ENCODE results near the gene HSF2. TPM values are rescaled to one million over a fixed set of nuclear protein-coding genes. Genes with fewer than 3 reads are reported as not detected.

HSF2 gene
- polyA plus RNA-seq, 2 of the 4 experiments (the other 2 are of a cell fraction), result 9.2 to 25.9 TPM

- TF ChIP-seq E2F6 (IDR thresholded peaks at IDR 0.05; ENCODE audit: borderline replicate concordance, low read depth) (no peak), POLR2AphosphoS2 (conservative IDR thresholded peaks at IDR 0.05; ENCODE audit: low read length) (no peak), RAD21 (conservative IDR thresholded peaks at IDR 0.05 in 1 of 2, IDR thresholded peaks at IDR 0.05 in 1 of 2) (no peak), RFX5 (IDR thresholded peaks at IDR 0.05) (no peak), FOSL2 (IDR thresholded peaks at IDR 0.05) (no peak), FOSL2 (CRISPR knock-in tag; IDR thresholded peaks at IDR 0.05) (no peak), MAZ (IDR thresholded peaks at IDR 0.05; ENCODE audit: borderline replicate concordance, low read depth, low read length) (no peak), EHMT2 (IDR thresholded peaks at IDR 0.05; ENCODE audit: low read depth) (no peak), BHLHE40 (IDR thresholded peaks at IDR 0.05; ENCODE audit: low read depth, low read length) (no peak), ZSCAN20 (CRISPR knock-in tag; IDR thresholded peaks at IDR 0.05) (no peak), ZNF302 (CRISPR knock-in tag; IDR thresholded peaks at IDR 0.05) (no peak), FOXS1 (CRISPR knock-in tag; IDR thresholded peaks at IDR 0.05) (no peak)
These were observed 83.3 kb downstream of the HSF2 start (continued) for GRCh38 chr6:122482750-122483080.

Small RNA genes within 50 kb of the gene (small RNA-seq; reads per million reads assigned to genes)
- 0 reads per million in 6 experiments for gene Z99129.1

Other genes starting within 250 kb of the HSF2 start
- gene SERINC1, start 72.2 kb downstream of the HSF2 start, polyA plus RNA-seq (2011; rRNA removed), result 85.8 and 112 TPM in 2 replicates
- 62.0 to 76.7 TPM (median 71.6 TPM) in 3 replicates for gene SERINC1, start 72.2 kb downstream of the HSF2 start, polyA plus RNA-seq (2017; fragmentation: RNase III; extraction: RNeasy Plus Mini Kit Qiagen cat#74134 plus additional on column Dnase treatment)
- gene PKIB, start 210.8 kb downstream of the HSF2 start, polyA plus RNA-seq (2011; rRNA removed), result 1.3 and 1.5 TPM in 2 replicates
- 0.37 to 0.67 TPM (median 0.58 TPM) in 3 replicates for gene PKIB, start 210.8 kb downstream of the HSF2 start, polyA plus RNA-seq (2017; fragmentation: RNase III; extraction: RNeasy Plus Mini Kit Qiagen cat#74134 plus additional on column Dnase treatment)